ENCODE measurements around the gene RPL18A. TPM values are rescaled to one million over a fixed set of nuclear protein-coding genes. Genes with fewer than 3 reads are reported as not detected.

The RPL18A gene
- total RNA-seq, result 1,775 and 1,825 TPM in 2 replicates

GRCh38 chr19:17859533-17860330 lies at the start of gene RPL18A:
Gene RPL18A, plus strand, starts transcription at chr19:17859910. Its CDS starts 47 bp downstream, at chr19:17859957.

GRCh38 chr19:17821190-17821589 lies 38.5 kb upstream of the RPL18A start, which contains the start of gene INSL3:
Gene INSL3, minus strand, starts transcription at chr19:17821519. Its CDS starts 13 bp downstream, at chr19:17821506.

GRCh38 chr19:17847538-17848366 lies 12.0 kb upstream of the RPL18A start, which contains the start of gene JAK3:
Gene JAK3, minus strand, starts transcription at chr19:17847982. Its CDS starts 3,565 bp downstream, at chr19:17844417.

GRCh38 chr19:17871878-17872250 lies 12.2 kb downstream of the RPL18A start, which contains the start of gene SLC5A5:
Gene SLC5A5, plus strand, starts transcription at chr19:17871945. Its CDS starts 375 bp downstream, at chr19:17872320.

Other genes starting within 250 kb of the RPL18A start
- gene UNC13A, start 171.6 kb upstream of the RPL18A start, total RNA-seq, result 0.28 TPM in 2 replicates
- 9.2 and 11.2 TPM in 2 replicates for gene MAP1S, start 140.4 kb upstream of the RPL18A start, total RNA-seq
- gene FCHO1, start 108.4 kb upstream of the RPL18A start, total RNA-seq, result 0.09 and 0.14 TPM in 2 replicates
- not detected in 2 replicates for gene B3GNT3, start 64.8 kb upstream of the RPL18A start, total RNA-seq
- gene INSL3, start 38.4 kb upstream of the RPL18A start, total RNA-seq, result not detected in 2 replicates
- gene JAK3, start 11.9 kb upstream of the RPL18A start, total RNA-seq, result 1.00 and 2.3 TPM in 2 replicates
- gene SLC5A5, start 12.0 kb downstream of the RPL18A start, total RNA-seq, result not detected in 2 replicates
- gene CCDC124, start 73.1 kb downstream of the RPL18A start, total RNA-seq, result 28.0 and 34.3 TPM in 2 replicates
- 0.09 TPM in 1 of 2 replicates, not detected in the other for gene KCNN1, start 107.2 kb downstream of the RPL18A start, total RNA-seq
- gene ARRDC2, start 148.3 kb downstream of the RPL18A start, total RNA-seq, result 4.0 and 4.4 TPM in 2 replicates
- 0.14 and 0.18 TPM in 2 replicates for gene IL12RB1, start 227.0 kb downstream of the RPL18A start, total RNA-seq
- gene MAST3, start 237.9 kb downstream of the RPL18A start, total RNA-seq, result 1.8 and 2.5 TPM in 2 replicates